Choroid plexus epithelial cell (primary cell): ENCODE results near the gene PCNX4.

Experiments
- DNase-seq: peaks from one replicate; pipeline ENCODE4 v3.0.0-alpha.2; 2010; ENCODE audit warnings: low read depth
- H3K4me3 ChIP-seq: 2 replicates; pipeline ENCODE4 v1.5.1; 2011; ENCODE audit warnings: low read depth, mild to moderate bottlenecking, control low read depth, low read length, moderate library complexity
- CTCF ChIP-seq: conservative IDR thresholded peaks from 2 replicates; pipeline ENCODE4 v1.5.1; 2011; ENCODE audit warnings: low read depth, mild to moderate bottlenecking, control low read depth, inconsistent platforms, low read length, moderate library complexity

The PCNX4 gene

GRCh38 chr14:60101786-60102185 is 10.1 kb downstream of the PCNX4 start:
- peak; percentile 56 for DNase-seq
- TF ChIP-seq CTCF, result no peak

GRCh38 chr14:60102389-60102788 is 10.7 kb downstream of the PCNX4 start:
- H3K4me3 ChIP-seq, result no peak overlapping the region
- no peak for TF ChIP-seq CTCF
- peak; percentile 89 for DNase-seq

More at GRCh38 chr14:60101786-60102185, 10.1 kb downstream of the PCNX4 start:
- no peak overlapping the region for H3K4me3 ChIP-seq

GRCh38 chr14:60106339-60106738 is 14.6 kb downstream of the PCNX4 start:
- H3K4me3 ChIP-seq, result no peak overlapping the region
- TF ChIP-seq CTCF, result no peak
- peak; percentile 90 for DNase-seq

GRCh38 chr14:60107477-60107876 is 15.8 kb downstream of the PCNX4 start:
- no peak for DNase-seq
- H3K4me3 ChIP-seq, result no peak overlapping the region
- TF ChIP-seq CTCF, result no peak

- TF ChIP-seq CTCF, result no peak
- no peak for DNase-seq
- no peak overlapping the region for H3K4me3 ChIP-seq
These were observed 20.0 kb downstream of the PCNX4 start for GRCh38 chr14:60111732-60112131.

GRCh38 chr14:60114881-60115280 is 23.2 kb downstream of the PCNX4 start:
- DNase-seq, result peak; percentile 51
- no peak for TF ChIP-seq CTCF
- no peak overlapping the region for H3K4me3 ChIP-seq

GRCh38 chr14:60116181-60116580 is 24.5 kb downstream of the PCNX4 start:
- H3K4me3 ChIP-seq, result no peak overlapping the region
- no peak for TF ChIP-seq CTCF
- peak; percentile 46 for DNase-seq
